ENCODE data around the gene HIPK2. TPM values are rescaled to one million over a fixed set of nuclear protein-coding genes. Genes with fewer than 3 reads are reported as not detected.

HIPK2 gene
- total RNA-seq, 1 donor, result 7.3 TPM

GRCh38 chr7:139820089-139820488, 42.3 kb upstream of the HIPK2 start:
- no peak overlapping the region for H3K4me3 ChIP-seq (ENCODE audit: low read depth, low read length)
- no peak for TF ChIP-seq CTCF (IDR thresholded peaks at IDR 0.05; ENCODE audit: insufficient read depth, low read depth, low read length)
- DNase-seq (ENCODE audit: low read depth), result no peak

- DNase-seq (ENCODE audit: low read depth), result no peak
- no peak overlapping the region for H3K4me3 ChIP-seq (ENCODE audit: low read depth, low read length)
- no peak for TF ChIP-seq CTCF (IDR thresholded peaks at IDR 0.05; ENCODE audit: insufficient read depth, low read depth, low read length)
Measured at GRCh38 chr7:139817249-139817648, 39.5 kb upstream of the HIPK2 start.

- DNase-seq (ENCODE audit: low read depth), result no peak
- H3K4me3 ChIP-seq (ENCODE audit: low read depth, low read length), result no peak overlapping the region
- no peak for TF ChIP-seq CTCF (IDR thresholded peaks at IDR 0.05; ENCODE audit: insufficient read depth, low read depth, low read length)
Measured at GRCh38 chr7:139813689-139814088, 35.9 kb upstream of the HIPK2 start.

GRCh38 chr7:139813151-139813550, 35.4 kb upstream of the HIPK2 start:
- H3K4me3 ChIP-seq (ENCODE audit: low read depth, low read length), result no peak overlapping the region
- DNase-seq (ENCODE audit: low read depth), result no peak
- no peak for TF ChIP-seq CTCF (IDR thresholded peaks at IDR 0.05; ENCODE audit: insufficient read depth, low read depth, low read length)

GRCh38 chr7:139811066-139811465, 33.3 kb upstream of the HIPK2 start:
- DNase-seq (ENCODE audit: low read depth), result no peak
- no peak for TF ChIP-seq CTCF (IDR thresholded peaks at IDR 0.05; ENCODE audit: insufficient read depth, low read depth, low read length)
- no peak overlapping the region for H3K4me3 ChIP-seq (ENCODE audit: low read depth, low read length)

GRCh38 chr7:139808846-139809442, 31.1 kb upstream of the HIPK2 start:
- TF ChIP-seq CTCF (IDR thresholded peaks at IDR 0.05; ENCODE audit: insufficient read depth, low read depth, low read length), result no peak
- no peak for DNase-seq (ENCODE audit: low read depth)
- no peak overlapping the region for H3K4me3 ChIP-seq (ENCODE audit: low read depth, low read length)

GRCh38 chr7:139808427-139808826, 30.6 kb upstream of the HIPK2 start:
- TF ChIP-seq CTCF (IDR thresholded peaks at IDR 0.05; ENCODE audit: insufficient read depth, low read depth, low read length), result no peak
- DNase-seq (ENCODE audit: low read depth), result no peak
- no peak overlapping the region for H3K4me3 ChIP-seq (ENCODE audit: low read depth, low read length)

Measured in fibroblast of villous mesenchyme (primary cell).